NCI-H446 treated with DMSO at 0.1 percent for 48 hours (cell line): ENCODE measurements around the gene POLR2F.

ENCODE experiments used
- DNase-seq: peaks from one replicate; lab custom pipeline; 2025; lab: John Stamatoyannopoulos, UW

Gene POLR2F

GRCh38 chr22:37953437-37954179 is at the start of gene POLR2F, which contains the start of gene C22orf23:
TSS of gene POLR2F (plus strand) at chr22:37953699. CDS start at chr22:37953788, 89 bp downstream.
TSS of gene C22orf23 (minus strand) at chr22:37953601. CDS start at chr22:37953149, 452 bp downstream.
- DNase-seq = peak; percentile 81

- DNase-seq = peak; percentile 72
Measured at GRCh38 chr22:37904572-37905533, 48.6 kb upstream of the POLR2F start.

GRCh38 chr22:37905534-37906363 is 47.8 kb upstream of the POLR2F start, which contains the start of gene MICALL1:
TSS of gene MICALL1 (plus strand) at chr22:37906297. CDS start at chr22:37906423, 126 bp downstream.
- no peak for DNase-seq

GRCh38 chr22:37906364-37907008 is 47.0 kb upstream of the POLR2F start:
- no peak for DNase-seq

- DNase-seq = no peak
Measured at GRCh38 chr22:37907036-37907954, 46.2 kb upstream of the POLR2F start.

- DNase-seq = no peak
Measured at GRCh38 chr22:37909766-37910165, 43.7 kb upstream of the POLR2F start.

- DNase-seq = no peak
Measured at GRCh38 chr22:37910890-37911672, 42.4 kb upstream of the POLR2F start.

- DNase-seq = no peak
Measured at GRCh38 chr22:37911697-37912096, 41.8 kb upstream of the POLR2F start.

- DNase-seq = no peak
Measured at GRCh38 chr22:37912171-37912570, 41.3 kb upstream of the POLR2F start.

- no peak for DNase-seq
Measured at GRCh38 chr22:37913233-37913721, 40.2 kb upstream of the POLR2F start.

- DNase-seq = no peak
Measured at GRCh38 chr22:37916311-37916710, 37.2 kb upstream of the POLR2F start.

- no peak for DNase-seq
Measured at GRCh38 chr22:37917874-37918548, 35.5 kb upstream of the POLR2F start.

- DNase-seq = no peak
Measured at GRCh38 chr22:37918580-37919270, 34.8 kb upstream of the POLR2F start.

GRCh38 chr22:37920126-37920525 is 33.4 kb upstream of the POLR2F start:
- no peak for DNase-seq

- no peak for DNase-seq
Measured at GRCh38 chr22:37922191-37922590, 31.3 kb upstream of the POLR2F start.

GRCh38 chr22:37923927-37924326 is 29.6 kb upstream of the POLR2F start:
- DNase-seq = no peak

GRCh38 chr22:37924386-37925065 is 29.0 kb upstream of the POLR2F start:
- DNase-seq = no peak
